Measurements from ENCODE around the gene CLEC2D.
"Not testable (repeated sequence)": the region's sequence is repeated elsewhere in the genome, so short reads cannot be mapped to it uniquely, and the experiment has no call there.

The CLEC2D gene, protein sequence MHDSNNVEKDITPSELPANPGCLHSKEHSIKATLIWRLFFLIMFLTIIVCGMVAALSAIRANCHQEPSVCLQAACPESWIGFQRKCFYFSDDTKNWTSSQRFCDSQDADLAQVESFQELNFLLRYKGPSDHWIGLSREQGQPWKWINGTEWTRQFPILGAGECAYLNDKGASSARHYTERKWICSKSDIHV

DNA sequence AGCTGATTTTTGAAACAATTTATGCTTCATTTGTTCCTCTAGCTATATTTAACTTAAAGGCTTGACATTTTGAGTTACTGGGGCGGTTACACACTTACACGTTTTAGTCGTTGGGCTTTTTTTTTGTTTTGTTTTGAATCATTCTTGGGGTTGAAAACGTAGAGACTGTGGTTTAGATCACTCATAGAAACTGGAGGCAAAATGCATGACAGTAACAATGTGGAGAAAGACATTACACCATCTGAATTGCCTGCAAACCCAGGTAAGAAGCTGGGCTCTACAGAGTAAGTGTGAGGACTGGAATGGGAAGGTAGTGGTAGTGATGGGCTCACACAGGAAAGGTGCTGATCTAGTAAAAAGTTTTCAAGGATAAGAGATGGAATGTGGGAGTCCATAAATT, at the start of gene CLEC2D:
Gene CLEC2D, plus strand, starts transcription at position 180 of the 400 bp plus-strand sequence. Its CDS starts 22 bp downstream, at position 202.
- no peak for DNase-seq (ENCODE audit: low read depth in 2 of 3, low spot score in 1 of 3)

DNA sequence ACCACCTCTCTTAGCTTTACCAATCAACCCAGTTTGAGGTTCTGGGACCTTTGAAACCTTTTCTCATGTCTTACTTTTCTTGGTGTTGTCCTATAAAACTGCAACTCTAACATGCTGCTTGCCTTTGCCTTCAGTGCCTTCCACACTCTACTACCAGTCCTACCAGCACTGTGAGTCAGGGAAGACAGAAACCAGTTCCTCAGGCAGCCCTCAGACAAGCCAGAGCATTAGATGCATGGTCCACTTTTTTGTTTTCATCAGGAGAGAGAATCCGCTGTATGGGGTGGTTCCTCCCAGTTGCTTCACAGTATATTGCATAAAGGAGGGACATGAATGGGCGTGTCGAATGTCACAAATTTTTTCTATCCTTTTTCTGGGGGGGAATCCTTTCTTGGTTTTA, 44.5 kb upstream of the CLEC2D start:
- no peak for DNase-seq (ENCODE audit: low read depth in 2 of 3, low spot score in 1 of 3)

DNA sequence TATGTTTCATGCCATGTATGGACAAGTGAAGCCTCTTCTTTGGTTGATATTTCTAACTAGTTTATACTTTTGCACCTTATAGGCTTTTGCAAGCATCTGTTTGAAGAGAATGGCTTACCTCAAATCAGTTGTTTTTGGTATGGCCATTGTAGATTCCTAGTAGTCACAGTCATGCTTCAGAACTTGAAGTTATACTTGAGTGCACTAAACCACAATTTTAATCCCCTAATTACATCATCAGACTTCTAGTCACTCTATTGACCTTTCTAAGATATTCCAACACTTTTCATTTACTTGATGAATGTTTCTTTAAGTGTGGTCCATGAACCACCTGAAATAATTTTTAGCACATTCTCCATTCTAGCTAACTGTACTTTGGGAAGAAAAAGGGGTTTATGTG, 43.2 kb upstream of the CLEC2D start:
- no peak for DNase-seq (ENCODE audit: low read depth in 2 of 3, low spot score in 1 of 3)

DNA sequence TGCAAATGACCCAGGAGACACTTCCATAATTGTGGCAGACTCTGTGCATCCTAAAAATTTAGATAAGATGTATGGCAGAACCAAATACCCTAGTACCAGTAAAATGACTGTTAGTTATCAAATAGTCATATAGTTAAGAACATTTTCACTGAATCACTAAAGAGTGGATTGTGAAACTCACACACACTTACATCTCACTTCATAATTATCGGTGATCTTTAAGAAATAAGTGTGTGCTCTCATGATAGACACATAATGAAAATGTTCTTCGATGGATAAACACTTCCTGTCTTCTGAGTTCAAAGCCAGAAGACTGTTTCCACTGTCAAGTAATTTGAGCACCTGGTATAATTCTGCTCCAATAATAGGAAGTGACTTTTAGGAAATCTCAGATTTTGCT, 42.7 kb upstream of the CLEC2D start:
- no peak for DNase-seq (ENCODE audit: low read depth in 2 of 3, low spot score in 1 of 3)

DNA sequence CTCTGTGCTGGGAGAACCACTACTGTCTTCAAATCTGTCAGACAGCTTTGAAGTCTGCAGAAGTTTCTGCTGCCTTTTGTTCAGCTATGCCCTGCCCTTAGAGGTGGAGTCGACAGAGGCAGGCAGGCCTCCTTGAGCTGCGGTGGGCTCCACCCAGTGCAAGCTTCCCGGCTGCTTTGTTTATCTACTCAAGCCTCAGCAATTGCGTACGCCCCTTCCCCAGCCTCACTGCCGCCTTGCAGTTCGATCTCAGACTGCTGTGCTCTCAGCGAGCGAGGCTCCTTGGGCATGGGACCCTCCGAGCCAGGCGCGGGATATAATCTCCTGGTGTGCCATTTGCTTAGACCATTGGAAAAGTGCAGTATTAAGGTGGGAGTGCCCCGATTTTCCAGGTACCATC, 36.7 kb upstream of the CLEC2D start:
- no peak for DNase-seq (ENCODE audit: low read depth in 2 of 3, low spot score in 1 of 3)

DNA sequence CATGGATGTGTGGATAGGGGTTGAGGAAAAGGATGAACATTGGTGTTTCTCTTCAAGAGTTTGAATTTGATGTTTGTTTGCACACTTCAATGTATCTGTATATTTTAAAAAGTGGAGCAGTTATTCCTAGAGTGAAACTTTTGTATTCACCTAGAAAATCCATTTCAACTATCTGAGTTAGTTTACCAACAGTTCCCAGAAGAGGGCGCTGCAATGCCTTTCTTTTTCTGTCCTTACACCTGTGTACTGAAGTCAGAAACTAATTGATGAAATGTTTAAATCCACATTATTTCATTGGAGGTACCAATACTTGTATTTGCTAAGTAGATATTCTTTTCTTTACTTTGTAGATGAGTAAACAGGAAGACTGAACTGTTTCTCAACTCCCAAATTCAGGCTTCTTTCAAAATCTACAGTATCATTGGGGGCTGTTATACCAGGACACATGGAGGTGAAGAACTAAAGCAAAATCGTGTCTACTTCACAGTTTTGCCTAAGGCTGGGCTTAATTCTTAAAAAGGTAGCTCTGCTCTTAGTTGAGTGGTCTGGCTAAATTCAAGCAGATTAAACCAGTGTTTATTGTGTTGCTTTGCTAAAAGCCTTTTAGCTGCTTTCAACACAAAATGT, 35.2 kb upstream of the CLEC2D start:
- peak; percentile 50 to 89 (median 66) for DNase-seq (ENCODE audit: low read depth in 2 of 3, low spot score in 1 of 3)

DNA sequence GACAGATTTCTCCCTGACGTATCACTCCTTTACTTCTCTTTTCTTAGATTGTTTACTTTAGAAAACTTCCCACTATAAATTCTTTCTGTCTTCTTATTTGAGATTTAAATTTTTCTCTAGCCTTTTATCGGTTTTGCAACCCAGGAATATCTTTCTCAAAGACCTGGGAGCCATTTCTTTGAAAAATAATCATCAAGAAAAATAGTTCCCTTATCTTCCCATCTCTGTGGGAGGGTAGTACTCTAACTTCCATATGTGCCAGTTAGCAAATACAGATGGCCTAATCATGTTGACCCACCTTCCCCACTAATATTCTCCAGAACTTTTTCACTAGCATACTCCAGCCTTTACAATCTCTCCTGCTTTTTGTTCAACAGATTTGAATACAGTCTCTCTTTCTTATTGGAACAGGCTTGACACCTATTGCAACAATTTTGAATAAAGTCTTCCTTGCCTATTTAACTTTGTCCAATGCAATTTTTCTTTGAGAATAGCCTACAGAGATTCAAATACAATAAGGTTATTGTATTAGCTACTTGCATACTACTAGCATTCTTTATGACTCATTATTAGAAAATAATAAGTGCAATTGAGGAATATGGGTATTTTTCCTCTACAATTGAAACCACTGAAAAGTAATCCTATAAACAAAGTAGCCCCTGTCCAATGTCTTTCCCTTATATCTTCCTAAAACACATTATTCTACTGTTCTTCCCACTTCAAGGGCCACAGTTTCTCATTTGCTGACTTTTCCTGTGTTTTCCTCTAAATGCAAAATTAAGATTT, 34.4 kb upstream of the CLEC2D start:
- no peak for DNase-seq (ENCODE audit: low read depth in 2 of 3, low spot score in 1 of 3)

DNA sequence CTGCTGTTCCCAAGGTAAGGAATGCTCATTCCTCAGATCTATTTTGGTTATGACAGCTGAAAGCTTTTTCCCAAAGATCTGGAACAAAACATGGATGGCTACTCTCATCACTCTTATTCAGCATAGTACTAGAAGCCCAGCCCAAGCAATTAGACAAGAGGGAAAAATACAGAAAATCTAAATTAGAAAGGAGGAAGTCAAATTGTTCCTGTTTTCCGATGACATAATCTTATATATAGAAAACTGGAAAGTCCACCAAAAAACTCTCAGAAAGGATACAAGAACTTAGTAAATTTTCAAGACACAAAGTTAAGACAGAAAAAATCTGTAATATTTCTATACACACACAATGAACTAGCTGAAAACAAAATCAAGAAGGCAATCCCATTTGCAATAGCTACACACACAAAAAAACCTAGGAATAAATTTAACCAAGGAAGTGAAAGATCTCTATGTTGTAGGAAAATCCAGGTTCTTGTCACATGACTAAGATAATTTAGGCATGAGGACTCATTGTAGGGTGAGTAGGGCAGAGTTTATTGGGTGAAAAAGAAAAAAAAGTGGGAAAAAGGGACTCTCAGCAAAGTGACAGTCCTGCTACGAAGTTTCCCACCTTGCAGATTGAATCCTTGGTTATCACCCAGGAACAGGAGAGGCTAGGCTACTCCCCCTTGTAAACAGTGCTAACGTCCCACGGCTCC, 33.2 kb upstream of the CLEC2D start:
- no peak for DNase-seq (ENCODE audit: low read depth in 2 of 3, low spot score in 1 of 3)

DNA sequence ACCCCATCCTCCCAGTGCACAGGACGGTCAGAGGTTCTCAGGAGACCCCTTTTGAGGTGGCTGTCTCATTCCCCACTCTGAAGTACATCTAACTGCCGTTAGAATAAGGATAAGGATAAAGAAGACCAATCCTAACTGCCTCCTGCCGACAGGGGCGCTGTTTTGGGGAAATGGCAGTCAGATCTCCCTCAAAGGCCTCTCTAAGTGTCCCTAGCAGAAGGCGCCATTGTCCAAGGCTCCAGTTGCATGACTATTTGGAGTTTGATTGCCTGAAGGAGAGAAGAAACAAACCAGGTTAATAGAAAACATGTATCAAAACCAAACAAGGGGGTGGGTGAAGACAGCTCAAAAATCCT, 32.7 kb upstream of the CLEC2D start:
- no peak for DNase-seq (ENCODE audit: low read depth in 2 of 3, low spot score in 1 of 3)

DNA sequence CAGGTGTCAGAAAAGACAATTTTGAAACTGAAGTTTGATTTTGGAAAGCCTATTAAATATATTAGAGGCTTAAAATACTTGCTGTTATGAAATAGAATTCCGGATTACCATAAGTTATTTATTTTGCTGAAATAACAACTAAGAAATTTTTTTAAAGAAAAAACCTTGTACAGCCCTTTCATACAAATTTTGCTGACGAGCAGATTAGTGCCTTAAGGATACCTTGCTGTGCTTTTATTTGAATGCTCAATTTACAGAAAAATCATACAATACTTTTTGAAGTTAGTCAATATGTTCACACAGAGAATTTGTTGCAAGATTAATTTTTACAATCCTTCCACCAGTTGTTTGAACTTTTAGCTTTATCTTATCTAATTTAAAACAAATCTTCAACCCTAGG, 29.5 kb upstream of the CLEC2D start:
- DNase-seq (ENCODE audit: low read depth in 2 of 3, low spot score in 1 of 3): no peak

DNA sequence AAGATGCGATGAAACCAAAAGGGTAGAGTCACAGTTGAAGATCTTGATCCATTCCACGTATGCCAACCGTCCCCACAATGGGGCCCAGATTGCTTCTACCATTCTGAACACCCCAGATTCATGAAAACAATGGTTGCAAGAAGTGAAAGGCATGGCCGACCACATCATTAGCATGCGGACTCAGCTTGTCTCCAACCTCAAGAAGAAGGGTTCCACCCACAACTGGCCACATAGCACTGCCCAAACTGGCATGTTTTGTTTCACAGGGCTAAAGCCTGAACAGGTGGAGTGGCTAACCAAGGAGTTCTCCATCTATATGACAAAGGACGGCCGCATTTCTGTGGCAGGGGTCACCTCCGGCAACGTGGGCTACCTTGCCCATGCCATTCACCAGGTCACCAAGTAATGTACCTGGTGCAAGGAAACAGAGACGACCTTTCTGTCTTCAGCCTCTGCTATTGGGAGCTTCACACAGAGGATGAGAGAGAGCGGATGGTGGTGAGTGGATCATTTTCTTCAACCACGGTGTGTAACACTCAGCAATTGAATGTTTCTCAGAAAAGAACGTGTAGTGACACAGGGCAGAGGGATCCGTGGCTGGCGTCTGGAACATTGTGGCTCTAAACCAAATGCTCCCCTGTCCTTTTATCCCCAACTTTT, 26.8 kb upstream of the CLEC2D start:
- DNase-seq (ENCODE audit: low read depth in 2 of 3, low spot score in 1 of 3): no peak

DNA sequence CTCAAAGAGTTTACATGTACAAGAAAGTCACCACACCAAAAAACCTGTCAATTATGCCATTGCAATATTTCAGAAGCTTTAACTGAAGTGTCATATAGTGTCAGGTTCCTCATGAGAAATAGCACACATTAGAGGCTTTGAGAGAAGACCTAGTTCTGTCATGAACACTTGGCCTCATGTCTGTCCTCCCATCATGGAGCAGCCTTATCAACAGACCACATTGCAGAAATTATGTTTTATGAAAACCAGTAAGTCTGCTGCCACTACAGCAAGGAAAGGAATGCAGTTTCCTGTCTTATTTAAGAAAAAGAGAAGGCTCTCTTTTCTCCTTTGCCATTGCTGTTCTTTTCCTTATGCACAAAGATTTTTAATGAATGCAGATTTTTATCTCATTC, 26.2 kb upstream of the CLEC2D start:
- no peak for DNase-seq (ENCODE audit: low read depth in 2 of 3, low spot score in 1 of 3)

DNA sequence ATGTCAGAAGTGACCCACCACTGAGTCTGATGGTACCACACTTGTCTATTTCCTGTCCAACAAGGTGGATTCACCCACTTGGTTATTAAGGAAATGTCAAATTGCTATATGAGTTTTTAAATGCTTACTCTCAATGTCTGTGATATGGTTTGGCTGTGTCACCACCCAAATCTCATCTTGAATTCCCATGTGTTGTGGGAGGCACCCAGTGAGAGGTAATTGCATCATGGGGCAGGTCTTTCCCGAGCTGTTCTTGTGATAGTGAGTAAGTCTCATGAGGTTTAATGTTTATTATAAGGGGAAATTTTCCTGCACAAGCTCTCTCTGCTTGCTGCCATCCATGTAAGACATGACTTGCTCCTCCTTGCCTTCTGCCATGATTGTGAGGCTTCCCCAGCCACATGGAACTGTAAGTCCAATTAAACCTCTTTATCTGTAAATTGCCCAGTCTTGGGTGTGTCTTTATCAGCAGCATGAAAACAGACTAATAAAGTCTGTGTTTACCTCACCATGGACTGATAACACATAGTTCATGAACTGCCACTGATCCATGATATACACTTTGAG, 24.4 kb upstream of the CLEC2D start:
- DNase-seq (ENCODE audit: low read depth in 2 of 3, low spot score in 1 of 3): not testable (repeated sequence)

DNA sequence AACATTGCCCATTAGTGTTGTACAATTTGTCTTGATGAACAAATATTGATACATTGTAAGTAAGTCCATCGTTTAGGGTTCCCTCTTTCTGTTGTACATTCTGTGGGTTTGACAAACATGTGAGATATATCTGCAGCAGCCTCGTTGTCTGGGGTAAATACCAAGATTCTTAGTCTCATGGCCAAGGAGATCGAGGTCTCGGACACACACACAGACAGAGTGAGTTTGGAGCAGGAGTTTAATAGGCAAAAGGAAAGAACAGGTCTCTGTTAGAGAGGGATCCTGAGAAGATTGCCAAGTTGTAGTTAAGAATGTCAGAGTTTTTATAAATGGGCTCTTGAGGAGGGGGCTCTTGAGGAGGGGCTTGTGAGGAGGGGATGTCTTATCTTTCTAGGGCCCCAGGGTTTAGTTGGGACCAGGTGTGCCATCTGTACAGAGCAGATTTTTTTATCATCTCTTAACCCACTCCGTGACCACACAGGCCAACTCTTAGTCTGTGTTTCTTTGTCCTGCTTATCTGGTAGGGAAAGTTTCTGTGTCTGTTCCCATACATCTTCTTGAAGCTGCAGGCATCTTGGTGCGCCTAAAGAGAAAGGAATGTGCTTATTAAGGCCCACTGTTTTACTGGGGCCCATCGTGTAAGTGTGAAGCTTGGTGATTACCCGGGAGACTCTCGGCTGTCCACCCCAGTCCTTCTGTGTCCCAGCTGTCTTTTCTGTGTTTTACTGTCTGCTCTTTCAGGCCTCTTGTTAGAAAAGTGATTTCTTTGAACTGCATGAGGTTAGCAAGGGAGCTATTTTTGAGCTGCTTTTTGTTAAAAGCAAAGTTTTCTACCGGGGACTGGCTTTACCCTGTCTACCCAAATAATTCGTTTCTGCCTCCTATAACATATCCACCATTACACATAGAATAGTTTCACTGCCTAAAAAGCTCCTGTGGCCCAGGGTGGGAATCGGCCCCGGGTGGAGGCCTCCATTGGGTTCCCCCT, 22.4 kb upstream of the CLEC2D start:
- DNase-seq (ENCODE audit: low read depth in 2 of 3, low spot score in 1 of 3): no peak

DNA sequence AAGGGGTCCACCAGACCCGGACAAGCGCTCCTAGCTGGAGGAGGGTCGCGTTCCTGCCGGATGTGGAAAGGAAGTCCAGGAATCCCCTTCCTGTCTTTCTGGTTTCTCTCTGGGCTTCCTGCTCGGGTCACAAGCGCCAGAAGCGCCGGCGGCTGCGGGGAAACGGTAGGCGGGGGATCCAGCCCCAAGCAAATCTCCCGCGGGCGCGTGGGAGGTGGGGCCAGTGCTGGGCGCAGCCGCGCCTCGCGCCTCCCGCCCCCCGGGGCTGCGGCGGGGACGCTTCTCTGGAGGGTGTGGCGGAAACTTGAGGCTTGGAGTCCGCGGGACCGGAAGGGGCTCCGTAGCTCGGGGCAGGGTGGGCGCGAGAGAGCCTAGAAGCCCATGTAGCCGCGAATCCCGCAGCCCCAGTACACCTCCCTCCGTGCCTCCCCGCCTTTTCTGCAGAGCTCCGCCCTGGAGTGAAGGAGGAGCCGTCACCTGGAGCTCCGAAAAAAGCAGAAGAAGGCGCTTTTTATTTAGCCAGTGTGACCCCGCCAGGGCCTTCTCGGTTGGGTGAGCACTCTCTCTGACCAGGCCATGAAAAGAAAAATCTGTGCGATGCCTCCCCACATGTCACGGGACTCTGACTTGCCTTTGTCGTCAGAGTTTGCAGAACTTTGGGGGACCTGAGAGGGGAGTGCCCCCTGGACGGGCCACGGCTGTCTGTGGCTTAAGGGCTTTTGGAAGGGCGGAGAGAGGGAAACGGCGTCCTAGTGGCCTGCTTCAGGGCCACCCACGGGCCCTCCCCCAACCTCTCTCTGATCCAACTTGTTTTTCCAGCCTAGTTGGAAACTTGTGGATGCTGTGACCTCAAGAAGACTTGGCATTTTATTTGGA, 21.4 kb upstream of the CLEC2D start:
- DNase-seq (ENCODE audit: low read depth in 2 of 3, low spot score in 1 of 3): peak; percentile 86 to 92 (median 88)

DNA sequence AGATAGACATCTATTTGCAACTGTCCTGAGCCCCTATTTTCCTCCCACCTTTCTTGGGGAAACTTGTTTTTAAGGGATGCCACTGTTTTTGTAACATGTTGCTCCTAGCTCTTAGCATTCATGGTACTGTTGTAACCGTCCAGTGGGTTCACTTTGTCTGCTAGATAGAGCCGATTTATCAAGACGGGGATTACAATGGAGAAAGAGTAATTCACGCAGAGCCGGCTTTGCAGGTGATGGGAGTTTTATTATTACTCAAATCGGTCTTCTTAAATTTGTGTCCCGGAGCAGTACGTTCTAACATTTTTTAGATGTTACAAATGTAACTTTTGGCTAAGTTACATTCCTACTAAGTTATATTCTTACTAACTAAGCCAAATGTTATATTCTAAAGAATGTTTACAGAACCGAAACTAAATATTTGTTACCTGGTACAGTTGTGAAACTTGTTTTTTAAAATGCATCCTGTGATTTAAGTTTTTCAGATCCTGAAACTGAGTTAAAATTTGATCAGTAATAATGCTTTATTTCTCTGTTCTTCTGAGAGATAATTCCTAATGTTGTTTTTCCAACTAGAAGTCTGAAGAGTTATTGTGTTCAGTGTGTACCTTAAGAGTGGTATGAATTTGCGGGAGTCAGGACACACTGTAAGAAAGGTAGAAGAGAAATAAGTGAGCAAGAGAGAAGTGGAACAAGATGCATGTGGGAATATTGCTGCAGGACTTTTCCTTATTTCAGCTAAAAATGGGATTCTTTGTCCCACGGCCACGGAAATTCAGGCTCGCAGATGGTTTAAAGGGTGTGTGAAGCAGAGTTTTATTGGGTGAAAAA, 20.6 kb upstream of the CLEC2D start:
- DNase-seq (ENCODE audit: low read depth in 2 of 3, low spot score in 1 of 3): no peak

DNA sequence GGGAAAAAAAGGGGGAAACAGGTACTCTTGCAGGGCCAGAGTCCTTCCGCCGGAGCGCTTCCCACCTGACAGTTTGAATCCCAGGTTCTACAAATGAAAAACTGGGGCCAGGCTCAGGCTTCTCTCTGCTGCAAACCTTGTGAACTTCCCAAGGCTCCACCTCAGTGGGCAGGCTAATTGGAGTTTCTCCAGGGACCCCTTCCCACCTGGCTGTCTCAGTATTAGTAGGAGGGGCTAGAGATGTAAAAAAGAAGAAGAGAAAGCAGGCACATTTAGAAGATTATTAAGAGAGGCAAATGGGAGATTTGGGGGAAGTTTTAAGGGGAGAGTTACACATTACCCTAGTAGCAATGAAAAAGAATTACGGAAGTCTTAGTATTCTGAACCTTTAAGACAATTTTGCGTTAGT, 20.0 kb upstream of the CLEC2D start:
- DNase-seq (ENCODE audit: low read depth in 2 of 3, low spot score in 1 of 3): no peak

DNA sequence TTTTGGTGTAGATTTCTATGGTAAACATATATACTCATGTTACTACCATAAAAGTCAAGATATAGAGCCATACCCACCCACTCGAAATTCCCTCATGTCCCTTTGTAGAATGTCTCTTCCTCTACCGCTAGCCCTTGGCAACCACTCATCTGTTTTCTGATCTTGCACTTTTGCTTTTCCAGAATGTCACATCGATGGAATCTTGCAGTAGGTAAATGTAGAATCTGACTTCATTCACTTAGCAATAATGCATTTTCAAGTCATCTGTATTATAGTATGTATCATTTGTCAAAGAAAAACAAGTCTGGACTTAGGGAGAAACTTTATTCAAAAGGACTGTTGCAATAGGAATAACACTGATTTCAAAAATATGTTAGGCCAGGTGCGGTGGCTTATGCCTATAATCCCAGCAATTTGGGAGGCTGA, 19.3 kb upstream of the CLEC2D start:
- DNase-seq (ENCODE audit: low read depth in 2 of 3, low spot score in 1 of 3): no peak
